ENCODE measurements around the gene FILIP1L. TPM values are rescaled to one million over a fixed set of nuclear protein-coding genes. Genes with fewer than 3 reads are reported as not detected.

FILIP1L gene
- total and polyA plus RNA-seq, 2 of the 8 experiments (the other 6 are each of a cell fraction or from before 2014, with no cell fraction given) = 0.06 to 0.09 TPM

GRCh38 chr3:100057716-100058575, 56.4 kb downstream of the FILIP1L start:
- no peak overlapping the region for H2BK20ac ChIP-seq (ENCODE audit: low read length)
- no peaks in the 10 kb centered on the region for H3K9me3 ChIP-seq (ENCODE audit: insufficient read depth in 2 of 2, low read depth in 1 of 2, low read length in 1 of 2)
- no peaks in the 10 kb centered on the region for H3K27me3 ChIP-seq (replicated peaks in 1 of 4; ENCODE audit: control insufficient read depth in 3 of 4, extremely low read depth in 1 of 4, insufficient read depth in 3 of 4, low read length in 3 of 4)
- H3K23ac ChIP-seq (ENCODE audit: insufficient read length) = no peak overlapping the region
- H3K79me1 ChIP-seq (ENCODE audit: low read depth, low read length) = 0 out of 2 replicates have a peak, but pooled peaks cover 2% of the 10 kb centered on the region
- CTCF ChIA-PET (ENCODE audit: partially characterized antibody) = interaction anchor here (0.7 to 3.3 kb wide), 10 partner anchors 9 to 234 kb away, joined by 3 to 23 read pairs (median 4); no protein-coding TSS in a partner anchor
- H2AFZ ChIP-seq (ENCODE audit: low read length) = no peak overlapping the region
- H3K23me2 ChIP-seq (ENCODE audit: low read depth, low read length) = no peaks in the 10 kb centered on the region; the same call in 1 of the 2 replicates
- DNase-seq (ENCODE audit: low read depth in 1 of 2, low spot score in 2 of 2) (no peak), FAIRE-seq (no peak)
- no peaks in the 10 kb centered on the region for H4K20me1 ChIP-seq (replicated peaks in 1 of 2; ENCODE audit: control insufficient read depth in 1 of 2, insufficient read depth in 2 of 2, low read length in 2 of 2)
- H3K4ac ChIP-seq (replicated peaks; ENCODE audit: insufficient read length, low read depth, low read length) = no peak overlapping the region
- no peak overlapping the region for H2AK5ac ChIP-seq (ENCODE audit: low read depth, low read length)
- no peak overlapping the region for H3K9ac ChIP-seq (replicated peaks in 1 of 4; ENCODE audit: extremely low read depth in 1 of 4, low read depth in 3 of 4, low read length in 3 of 4)
- no peak overlapping the region for H3K4me3 ChIP-seq (ENCODE audit: extremely low read depth in 1 of 4, insufficient read depth in 2 of 4, low read depth in 3 of 4, low read length in 4 of 4)
- no peak overlapping the region for H3K56ac ChIP-seq (replicated peaks; ENCODE audit: insufficient read length, low read depth, low read length)
- H2BK120ac ChIP-seq (replicated peaks; ENCODE audit: low read depth, low read length) = no peak overlapping the region
- H2BK12ac ChIP-seq (ENCODE audit: low read depth, low read length) = no peak overlapping the region
- POLR2A ChIA-PET (ENCODE audit: partially characterized antibody) = interaction anchor here (1.2 kb wide), 1 partner anchor 12 kb away, joined by 3 read pairs; no protein-coding TSS in a partner anchor
- H2BK5ac ChIP-seq (ENCODE audit: low read depth, low read length) = no peak overlapping the region
- H3K36me3 ChIP-seq (ENCODE audit: control insufficient read depth in 2 of 4, insufficient read depth in 4 of 4, low read length in 3 of 4) = no peaks in the 10 kb centered on the region
- no peak overlapping the region for H3K4me2 ChIP-seq (ENCODE audit: insufficient read depth in 1 of 2, low read depth in 2 of 2, low read length in 2 of 2)
- no peak overlapping the region for H2BK15ac ChIP-seq (ENCODE audit: low read length)
- H3K14ac ChIP-seq (ENCODE audit: insufficient read length) = no peak overlapping the region
- H4K91ac ChIP-seq (replicated peaks; ENCODE audit: insufficient read length, low read length) = no peak overlapping the region
- TF ChIP-seq RAD21 (IDR thresholded peaks at IDR 0.05 in 1 of 2, conservative IDR thresholded peaks at IDR 0.05 in 1 of 2; ENCODE audit: low read depth in 2 of 2, low read length in 2 of 2) = peak; percentile 17 to 21; a peak in 3 of 4 replicates
- no peak for TF ChIP-seq YY1 (IDR thresholded peaks at IDR 0.05; ENCODE audit: low read depth, low read length)
- no peak overlapping the region for H4K5ac ChIP-seq (ENCODE audit: insufficient read length, low read depth, low read length)
- no peak overlapping the region for H4K8ac ChIP-seq (ENCODE audit: extremely low read depth, insufficient read depth, low read length)
- 93% methylated on average over 8 of the region's 8 CpGs; no CpG with 5 or more reads in 1 of the 2 experiments for WGBS, 2 experiments (ENCODE audit: extremely low coverage in 1 of 2, insufficient coverage in 1 of 2, insufficient read length in 1 of 2, insufficient replicate concordance in 2 of 2, low coverage in 1 of 2, low lambda C conversion rate in 2 of 2, missing lambda C conversion rate in 1 of 2)
- H3K4me1 ChIP-seq (replicated peaks in 1 of 4; ENCODE audit: control insufficient read depth in 3 of 4, insufficient read depth in 4 of 4, low read length in 3 of 4) = peaks cover 0 to 5% (median 3%) of the 10 kb centered on the region in 4 experiments; a peak in 4 of 7 replicates
- no peak overlapping the region for H3K27ac ChIP-seq (ENCODE audit: low read depth, low read length)
- no peaks in the 10 kb centered on the region for H3K79me2 ChIP-seq (ENCODE audit: control insufficient read depth in 1 of 2, insufficient read depth in 2 of 2, low read length in 2 of 2)
- H3K18ac ChIP-seq (ENCODE audit: extremely low read depth, low read length) = no peak overlapping the region

Data from H1 (cell line).